ENCODE measurements around the gene MTRF1.
A peak's percentile ranks its signal among the peaks of the same experiment; 100 is the strongest.

The MTRF1 gene

DNA sequence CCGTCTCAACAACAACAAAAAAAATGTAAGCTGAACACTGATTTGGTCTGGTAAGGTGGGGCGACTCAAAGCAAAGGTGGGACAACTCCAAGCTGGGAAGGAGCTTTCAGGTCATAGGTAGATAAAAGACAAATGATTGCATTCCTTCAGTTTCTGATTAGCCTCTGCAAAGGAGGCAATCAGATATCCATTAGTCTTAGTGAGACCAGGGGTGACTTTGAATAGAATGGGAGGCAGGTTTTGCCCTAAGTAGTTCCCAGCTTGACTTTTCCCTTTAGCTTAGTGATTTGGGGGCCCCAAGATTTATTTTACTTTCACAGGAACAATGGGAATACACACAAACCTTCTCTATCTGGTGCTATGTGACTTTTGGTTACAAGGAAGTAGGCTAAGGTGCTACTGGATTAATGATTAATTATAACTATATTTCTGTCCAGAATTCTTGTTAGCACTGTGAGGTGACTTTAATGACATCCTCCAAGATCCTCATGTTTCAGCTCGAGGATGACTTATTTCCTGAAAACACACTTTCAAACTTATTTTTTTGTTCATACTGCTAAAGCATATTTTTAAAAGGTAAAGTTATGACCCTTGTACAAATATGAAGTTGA, 10.6 kb upstream of the MTRF1 start:
- H3K4me3 ChIP-seq (ENCODE audit: low read depth, low read length) = no peak overlapping the region
- TF ChIP-seq MYC (IDR thresholded peaks at IDR 0.05; ENCODE audit: low read depth, low read length) = no peak
- DNase-seq (ENCODE audit: low read depth) = no peak

DNA sequence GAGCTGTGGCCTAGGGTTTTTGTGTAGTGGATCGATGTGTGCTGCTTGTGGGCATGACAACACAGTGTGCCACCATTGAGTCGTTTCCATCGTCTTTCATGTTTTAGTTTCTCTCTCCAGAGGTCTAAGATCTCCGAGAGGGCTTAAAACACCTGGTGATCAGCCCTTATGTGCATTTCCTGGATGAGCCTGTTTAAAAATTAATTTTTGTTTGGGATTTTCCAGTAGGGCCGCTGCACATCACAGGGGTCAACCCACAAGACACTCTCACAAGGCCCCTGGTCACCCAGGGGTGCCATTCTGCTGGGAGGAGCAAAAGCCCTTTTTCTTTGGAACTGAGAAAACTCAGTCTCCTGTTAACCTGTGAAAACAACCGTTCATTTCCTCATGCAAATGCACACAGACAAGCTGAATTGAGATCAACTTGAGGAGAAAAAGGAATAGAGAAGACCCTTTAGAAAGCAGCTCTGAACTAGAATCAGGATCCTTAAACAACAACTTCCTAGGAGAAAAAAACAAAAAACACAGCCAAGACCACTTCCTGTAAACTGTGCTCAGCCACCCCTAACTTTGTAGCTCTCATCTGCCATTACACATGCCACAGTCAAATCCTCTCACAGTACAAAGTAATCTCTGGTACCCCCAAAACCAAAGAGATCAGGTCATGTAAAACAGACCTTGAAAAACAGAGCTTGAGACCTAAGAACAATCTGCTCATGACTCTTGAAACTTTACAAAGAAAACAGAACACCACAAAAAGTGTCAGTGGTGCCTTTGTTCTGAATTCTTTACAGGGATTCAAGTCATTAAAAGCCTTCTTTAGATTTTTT, 8.3 kb upstream of the MTRF1 start:
- TF ChIP-seq, protein P1, sequence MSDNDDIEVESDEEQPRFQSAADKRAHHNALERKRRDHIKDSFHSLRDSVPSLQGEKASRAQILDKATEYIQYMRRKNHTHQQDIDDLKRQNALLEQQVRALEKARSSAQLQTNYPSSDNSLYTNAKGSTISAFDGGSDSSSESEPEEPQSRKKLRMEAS (IDR thresholded peaks at IDR 0.05; ENCODE audit: low read depth, low read length) = no peak
- TF ChIP-seq MYC (IDR thresholded peaks at IDR 0.05; ENCODE audit: low read depth, low read length) (no peak), POLR2A (IDR thresholded peaks at IDR 0.05; ENCODE audit: extremely low read depth, insufficient read length) (no peak)
- TF ChIP-seq, protein P2, sequence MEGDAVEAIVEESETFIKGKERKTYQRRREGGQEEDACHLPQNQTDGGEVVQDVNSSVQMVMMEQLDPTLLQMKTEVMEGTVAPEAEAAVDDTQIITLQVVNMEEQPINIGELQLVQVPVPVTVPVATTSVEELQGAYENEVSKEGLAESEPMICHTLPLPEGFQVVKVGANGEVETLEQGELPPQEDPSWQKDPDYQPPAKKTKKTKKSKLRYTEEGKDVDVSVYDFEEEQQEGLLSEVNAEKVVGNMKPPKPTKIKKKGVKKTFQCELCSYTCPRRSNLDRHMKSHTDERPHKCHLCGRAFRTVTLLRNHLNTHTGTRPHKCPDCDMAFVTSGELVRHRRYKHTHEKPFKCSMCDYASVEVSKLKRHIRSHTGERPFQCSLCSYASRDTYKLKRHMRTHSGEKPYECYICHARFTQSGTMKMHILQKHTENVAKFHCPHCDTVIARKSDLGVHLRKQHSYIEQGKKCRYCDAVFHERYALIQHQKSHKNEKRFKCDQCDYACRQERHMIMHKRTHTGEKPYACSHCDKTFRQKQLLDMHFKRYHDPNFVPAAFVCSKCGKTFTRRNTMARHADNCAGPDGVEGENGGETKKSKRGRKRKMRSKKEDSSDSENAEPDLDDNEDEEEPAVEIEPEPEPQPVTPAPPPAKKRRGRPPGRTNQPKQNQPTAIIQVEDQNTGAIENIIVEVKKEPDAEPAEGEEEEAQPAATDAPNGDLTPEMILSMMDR (IDR thresholded peaks at IDR 0.05; ENCODE audit: low read depth, low read length) = no peak
- no peak overlapping the region for H3K4me3 ChIP-seq (ENCODE audit: low read depth, low read length)
- no peak for DNase-seq (ENCODE audit: low read depth)

- H3K4me3 ChIP-seq (ENCODE audit: low read depth, low read length) = no peak overlapping the region
- TF ChIP-seq POLR2A (IDR thresholded peaks at IDR 0.05; ENCODE audit: extremely low read depth, insufficient read length) (no peak), MYC (IDR thresholded peaks at IDR 0.05; ENCODE audit: low read depth, low read length) (no peak)
- TF ChIP-seq, protein P1 (IDR thresholded peaks at IDR 0.05; ENCODE audit: low read depth, low read length) = no peak
- TF ChIP-seq, protein P2 (IDR thresholded peaks at IDR 0.05; ENCODE audit: low read depth, low read length) = no peak
- peak; percentile 42 for DNase-seq (ENCODE audit: low read depth)
These were observed 5.4 kb upstream of the MTRF1 start for GRCh38 chr13:41268764-41269163.

- DNase-seq (ENCODE audit: low read depth) = no peak
- TF ChIP-seq POLR2A (IDR thresholded peaks at IDR 0.05; ENCODE audit: extremely low read depth, insufficient read length) = no peak
- TF ChIP-seq, protein P1 (IDR thresholded peaks at IDR 0.05; ENCODE audit: low read depth, low read length) = no peak
- no peak for TF ChIP-seq MYC (IDR thresholded peaks at IDR 0.05; ENCODE audit: low read depth, low read length)
- TF ChIP-seq, protein P2 (IDR thresholded peaks at IDR 0.05; ENCODE audit: low read depth, low read length) = no peak
These were observed 3.7 kb upstream of the MTRF1 start for GRCh38 chr13:41267106-41267505.

DNA sequence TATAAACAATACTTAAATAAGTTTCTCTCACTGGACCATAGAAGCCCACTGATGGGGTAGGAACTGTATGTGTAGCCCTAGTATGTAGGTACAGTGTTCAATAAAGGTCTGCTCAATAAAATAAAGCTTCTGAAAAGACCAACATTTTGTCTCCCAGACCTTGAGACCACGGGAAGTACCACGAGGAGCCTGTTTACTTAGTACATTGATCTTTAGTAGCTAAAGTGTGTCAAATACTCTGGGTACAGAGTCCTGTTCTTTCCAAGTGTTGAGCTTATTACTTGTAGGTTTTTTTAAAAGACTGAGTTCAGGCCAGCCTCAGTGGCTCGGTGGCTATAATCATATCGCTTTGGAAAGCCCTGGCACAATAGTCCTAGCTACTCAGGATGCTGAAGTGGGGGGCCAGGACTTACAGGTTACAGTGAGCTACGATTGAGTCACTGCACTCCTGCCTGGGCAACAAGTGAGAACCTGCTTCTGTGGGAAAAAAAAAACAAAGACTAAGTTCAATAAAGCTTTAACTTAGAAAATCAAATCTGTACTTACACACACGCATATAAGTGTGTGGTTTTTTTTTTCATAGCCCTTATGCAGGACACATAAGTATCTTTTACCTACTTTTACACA, 3.4 kb downstream of the MTRF1 start:
- H3K4me3 ChIP-seq (ENCODE audit: low read depth, low read length) = no peak overlapping the region
- DNase-seq (ENCODE audit: low read depth) = no peak
- TF ChIP-seq, protein P2 (IDR thresholded peaks at IDR 0.05; ENCODE audit: low read depth, low read length) = no peak
- TF ChIP-seq, protein P1 (IDR thresholded peaks at IDR 0.05; ENCODE audit: low read depth, low read length) = no peak
- TF ChIP-seq POLR2A (IDR thresholded peaks at IDR 0.05; ENCODE audit: extremely low read depth, insufficient read length) = no peak
- TF ChIP-seq MYC (IDR thresholded peaks at IDR 0.05; ENCODE audit: low read depth, low read length) = no peak

More at GRCh38 chr13:41267106-41267505, 3.7 kb upstream of the MTRF1 start:
- H3K4me3 ChIP-seq (ENCODE audit: low read depth, low read length) = no peak overlapping the region

- no peak overlapping the region for H3K4me3 ChIP-seq (ENCODE audit: low read depth, low read length)
- no peak for DNase-seq (ENCODE audit: low read depth)
- TF ChIP-seq MYC (IDR thresholded peaks at IDR 0.05; ENCODE audit: low read depth, low read length) (no peak), POLR2A (IDR thresholded peaks at IDR 0.05; ENCODE audit: extremely low read depth, insufficient read length) (no peak)
- TF ChIP-seq, protein P2 (IDR thresholded peaks at IDR 0.05; ENCODE audit: low read depth, low read length) = no peak
- TF ChIP-seq, protein P1 (IDR thresholded peaks at IDR 0.05; ENCODE audit: low read depth, low read length) = no peak
These were observed 5.8 kb downstream of the MTRF1 start for GRCh38 chr13:41257535-41257934.

Data from NB4 (cell line).